ENCODE data around the gene VWA8.

- TF ChIP-seq, protein P1, sequence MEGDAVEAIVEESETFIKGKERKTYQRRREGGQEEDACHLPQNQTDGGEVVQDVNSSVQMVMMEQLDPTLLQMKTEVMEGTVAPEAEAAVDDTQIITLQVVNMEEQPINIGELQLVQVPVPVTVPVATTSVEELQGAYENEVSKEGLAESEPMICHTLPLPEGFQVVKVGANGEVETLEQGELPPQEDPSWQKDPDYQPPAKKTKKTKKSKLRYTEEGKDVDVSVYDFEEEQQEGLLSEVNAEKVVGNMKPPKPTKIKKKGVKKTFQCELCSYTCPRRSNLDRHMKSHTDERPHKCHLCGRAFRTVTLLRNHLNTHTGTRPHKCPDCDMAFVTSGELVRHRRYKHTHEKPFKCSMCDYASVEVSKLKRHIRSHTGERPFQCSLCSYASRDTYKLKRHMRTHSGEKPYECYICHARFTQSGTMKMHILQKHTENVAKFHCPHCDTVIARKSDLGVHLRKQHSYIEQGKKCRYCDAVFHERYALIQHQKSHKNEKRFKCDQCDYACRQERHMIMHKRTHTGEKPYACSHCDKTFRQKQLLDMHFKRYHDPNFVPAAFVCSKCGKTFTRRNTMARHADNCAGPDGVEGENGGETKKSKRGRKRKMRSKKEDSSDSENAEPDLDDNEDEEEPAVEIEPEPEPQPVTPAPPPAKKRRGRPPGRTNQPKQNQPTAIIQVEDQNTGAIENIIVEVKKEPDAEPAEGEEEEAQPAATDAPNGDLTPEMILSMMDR (conservative IDR thresholded peaks at IDR 0.05; ENCODE audit: low read depth in 2 of 2), result no peak
- TF ChIP-seq EZH2 (IDR thresholded peaks at IDR 0.05; ENCODE audit: low read depth, unreplicated experiment) (no peak), EZH2phosphoT487 (IDR thresholded peaks at IDR 0.05; ENCODE audit: unreplicated experiment) (no peak), POLR2AphosphoS5 (IDR thresholded peaks at IDR 0.05; ENCODE audit: low read depth) (no peak), ETS1 (IDR thresholded peaks at IDR 0.05) (no peak), JUNB (IDR thresholded peaks at IDR 0.05; ENCODE audit: unreplicated experiment) (no peak)
Measured at GRCh38 chr13:41650706-41651105, 310.2 kb downstream of the VWA8 start.

Measured in GM23338 (cell line).